NOMO-1 treated with DMSO at 0.1 percent for 48 hours (cell line): ENCODE data around the gene PARD6B.
"Not testable (repeated sequence)": the region's sequence is repeated elsewhere in the genome, so short reads cannot be mapped to it uniquely, and the experiment has no call there.

ENCODE experiments used
- DNase-seq: peaks from one replicate; lab custom pipeline; 2025; ENCODE audit not compliant: unreplicated experiment; lab: John Stamatoyannopoulos, UW

Gene PARD6B

GRCh38 chr20:50703651-50704438 lies 27.5 kb upstream of the PARD6B start:
- DNase-seq, result not testable (repeated sequence)

- no peak for DNase-seq
Observed at GRCh38 chr20:50704514-50704913, 26.9 kb upstream of the PARD6B start.

GRCh38 chr20:50704971-50705370 lies 26.4 kb upstream of the PARD6B start:
- DNase-seq, result no peak

- DNase-seq, result no peak
Observed at GRCh38 chr20:50708845-50709635, 22.3 kb upstream of the PARD6B start.

GRCh38 chr20:50709636-50709973 lies 21.8 kb upstream of the PARD6B start:
- DNase-seq, result no peak

GRCh38 chr20:50710492-50711063 lies 20.8 kb upstream of the PARD6B start:
- peak; percentile 68 for DNase-seq

GRCh38 chr20:50711113-50711825 lies 20.1 kb upstream of the PARD6B start:
- no peak for DNase-seq

- no peak for DNase-seq
Observed at GRCh38 chr20:50712771-50713656, 18.4 kb upstream of the PARD6B start.

- no peak for DNase-seq
Observed at GRCh38 chr20:50713657-50714101, 17.7 kb upstream of the PARD6B start.

- not testable (repeated sequence) for DNase-seq
Observed at GRCh38 chr20:50714426-50714825, 17.0 kb upstream of the PARD6B start.

- no peak for DNase-seq
Observed at GRCh38 chr20:50715694-50716093, 15.7 kb upstream of the PARD6B start.

GRCh38 chr20:50716518-50716917 lies 14.9 kb upstream of the PARD6B start:
- DNase-seq, result no peak

- DNase-seq, result no peak
Observed at GRCh38 chr20:50717312-50717711, 14.1 kb upstream of the PARD6B start.

GRCh38 chr20:50717974-50718761 lies 13.2 kb upstream of the PARD6B start:
- no peak for DNase-seq

GRCh38 chr20:50719328-50719727 lies 12.1 kb upstream of the PARD6B start:
- DNase-seq, result no peak

GRCh38 chr20:50720026-50720425 lies 11.4 kb upstream of the PARD6B start:
- no peak for DNase-seq

- DNase-seq, result no peak
Observed at GRCh38 chr20:50720582-50720981, 10.8 kb upstream of the PARD6B start.

GRCh38 chr20:50721881-50722281 lies 9.5 kb upstream of the PARD6B start:
- no peak for DNase-seq

- DNase-seq, result no peak
Observed at GRCh38 chr20:50722424-50723155, 8.8 kb upstream of the PARD6B start.
